Right atrium auricular region (tissue), 2 donors: ENCODE data around the gene MTMR11. TPM values are rescaled to one million over a fixed set of nuclear protein-coding genes. Genes with fewer than 3 reads are reported as not detected.

ENCODE experiments used
- DNase-seq: peaks from one replicate; pipeline ENCODE4 v3.0.0-alpha.2; 2019; ENCODE audit warnings: low spot score
- H3K27ac ChIP-seq, 2 donors: fragments of 200-600 bp; sonication (generic); 1 replicate in 1 of 2; 2 replicates in 1 of 2; pipeline ENCODE4 v1.5.1; 2016 to 2019
- H3K27me3 ChIP-seq, 2 donors: fragments of 200-600 bp; sonication (generic); one replicate each; pipeline versions ENCODE4 v1.5.1 to v1.6.0; 2017 to 2019
- H3K36me3 ChIP-seq: fragments of 200-600 bp; sonication (generic); one replicate; pipeline ENCODE4 v1.5.1; 2016
- H3K4me1 ChIP-seq, 2 donors: fragments of 200-600 bp; sonication (generic); one replicate each; pipeline versions ENCODE4 v1.5.1 to v1.6.0; 2017 to 2019
- H3K4me3 ChIP-seq, 2 donors: fragments of 200-600 bp; sonication (generic); 1 replicate in 1 of 2; 2 replicates in 1 of 2; pipeline ENCODE4 v1.5.1; 2017 to 2019; ENCODE audit warnings: mild to moderate bottlenecking in 1 of 2, moderate library complexity in 1 of 2
- H3K9me3 ChIP-seq, 2 donors: fragments of 200-600 bp; sonication (generic); one replicate each; pipeline ENCODE4 v1.5.1; 2019
- CTCF ChIP-seq, 2 donors: fragments of 200-600 bp; sonication (generic); IDR thresholded peaks; one replicate each; pipeline ENCODE4 v1.5.1; 2019; ENCODE audit warnings: antibody characterized with exemption in 2 of 2
- total RNA-seq, 2 donors: library from RNA; depleted of rRNA; stranded (reverse); fragments of >200 nt; gene quantifications; one replicate each; pipeline ENCODE4 v1.1.0, GENCODE V29; 2016

MTMR11 gene
- total RNA-seq, 2 donors from 2014 or later: 1.6 to 9.6 TPM

- no peak for TF ChIP-seq CTCF (IDR thresholded peaks at IDR 0.05)
- no peak overlapping the region for H3K27ac ChIP-seq
- H3K36me3 ChIP-seq: peaks cover 78% of the 10 kb centered on the region
- H3K4me1 ChIP-seq: no peaks in the 10 kb centered on the region
- H3K4me3 ChIP-seq: no peak overlapping the region
- H3K9me3 ChIP-seq: no peaks in the 10 kb centered on the region
- H3K27me3 ChIP-seq: no peaks in the 10 kb centered on the region
- DNase-seq: no peak
Measured at GRCh38 chr1:149972547-149972946, 35.9 kb upstream of the MTMR11 start.

- H3K9me3 ChIP-seq: no peaks in the 10 kb centered on the region
- DNase-seq: no peak
- H3K27ac ChIP-seq: no peak overlapping the region
- H3K27me3 ChIP-seq: no peaks in the 10 kb centered on the region
- peaks cover 0 to 9% of the 10 kb centered on the region in 2 donors for H3K4me1 ChIP-seq
- no peak for TF ChIP-seq CTCF (IDR thresholded peaks at IDR 0.05)
- peaks cover 79% of the 10 kb centered on the region for H3K36me3 ChIP-seq
- H3K4me3 ChIP-seq: no peak overlapping the region
Measured at GRCh38 chr1:149967646-149968045, 31.0 kb upstream of the MTMR11 start.

- H3K36me3 ChIP-seq: peaks cover 73% of the 10 kb centered on the region
- no peak for DNase-seq
- TF ChIP-seq CTCF (IDR thresholded peaks at IDR 0.05): no peak
- peaks cover 0 to 14% of the 10 kb centered on the region in 2 donors for H3K4me1 ChIP-seq
- no peak overlapping the region for H3K27ac ChIP-seq
- no peaks in the 10 kb centered on the region for H3K9me3 ChIP-seq
- H3K27me3 ChIP-seq: no peaks in the 10 kb centered on the region
- H3K4me3 ChIP-seq: no peak overlapping the region
Measured at GRCh38 chr1:149967041-149967440, 30.4 kb upstream of the MTMR11 start.

- Histone ChIP-seq H3K9me3 (no peaks in the 10 kb centered on the region), H3K4me1 (peaks cover 0 to 14% of the 10 kb centered on the region in 2 donors), H3K27me3 (no peaks in the 10 kb centered on the region), H3K36me3 (peaks cover 67% of the 10 kb centered on the region), H3K4me3 (no peak overlapping the region), H3K27ac (no peak overlapping the region)
- no peak for TF ChIP-seq CTCF (IDR thresholded peaks at IDR 0.05)
- no peak for DNase-seq
Measured at GRCh38 chr1:149966405-149966804, 29.7 kb upstream of the MTMR11 start.

GRCh38 chr1:149965440-149965839 lies 28.8 kb upstream of the MTMR11 start:
- Histone ChIP-seq H3K27me3 (no peaks in the 10 kb centered on the region), H3K4me1 (peaks cover 0 to 14% of the 10 kb centered on the region in 2 donors), H3K27ac (no peak overlapping the region), H3K36me3 (peaks cover 74% of the 10 kb centered on the region), H3K9me3 (no peaks in the 10 kb centered on the region), H3K4me3 (no peak overlapping the region)
- no peak for DNase-seq
- TF ChIP-seq CTCF (IDR thresholded peaks at IDR 0.05): no peak

GRCh38 chr1:149963358-149963757 lies 26.7 kb upstream of the MTMR11 start:
- no peak for TF ChIP-seq CTCF (IDR thresholded peaks at IDR 0.05)
- peaks cover 74% of the 10 kb centered on the region for H3K36me3 ChIP-seq

More at GRCh38 chr1:149963358-149963757, 26.7 kb upstream of the MTMR11 start:
- no peak for DNase-seq
- Histone ChIP-seq H3K4me1 (peaks cover 0 to 14% of the 10 kb centered on the region in 2 donors), H3K4me3 (no peak overlapping the region), H3K27ac (peak overlapping the region in 1 of 2 donors; percentile 39), H3K27me3 (no peaks in the 10 kb centered on the region), H3K9me3 (no peaks in the 10 kb centered on the region)
